OCI-LY7 (cell line): ENCODE data around the gene CMC1. TPM values are rescaled to one million over a fixed set of nuclear protein-coding genes. Genes with fewer than 3 reads are reported as not detected.

ENCODE experiments used
- BruUV-seq: library from RNA; stranded (reverse); fragments of 400-500 nt; replicated peaks from 2 replicates; lab custom pipeline; 2021; lab: Mats Ljungman, UMichigan
- CTCF ChIA-PET: fragments of 300-600 bp; sonication (Branson Sonifier 250); formaldehyde crosslinking; loops from one replicate; lab custom pipeline; 2022; ENCODE audit warnings: antibody characterized with exemption; ENCODE audit not compliant: unreplicated experiment; lab: Charles Lee
- POLR2A ChIA-PET: fragments of 300-600 bp; sonication (Branson Sonifier 250); formaldehyde crosslinking; loops from one replicate; lab custom pipeline; 2022; ENCODE audit warnings: antibody characterized with exemption; lab: Charles Lee
- DNase-seq: peaks from one replicate; pipeline ENCODE4 v3.0.0-alpha.2; 2015; ENCODE audit warnings: low spot score
- H2AFZ ChIP-seq: fragments of 200-600 bp; sonication (generic), shearing (Covaris generic); 2 replicates; pipeline ENCODE4 v1.6.1; 2014; ENCODE audit warnings: mild to moderate bottlenecking, antibody characterized with exemption, low read length, moderate library complexity
- H3K27ac ChIP-seq: fragments of 200-600 bp; sonication (generic); 2 replicates; pipeline ENCODE4 v1.5.1; 2014; ENCODE audit warnings: mixed run types, low read depth, mild to moderate bottlenecking, moderate library complexity, low read length, inconsistent platforms; ENCODE audit not compliant: poor library complexity, severe bottlenecking
- H3K36me3 ChIP-seq: fragments of 200-600 bp; sonication (generic); 2 replicates; pipeline ENCODE4 v1.6.1; 2014; ENCODE audit warnings: mild to moderate bottlenecking, antibody characterized with exemption, low read length, moderate library complexity, mixed read lengths; ENCODE audit not compliant: insufficient read depth
- H3K4me1 ChIP-seq: fragments of 200-600 bp; sonication (generic); 2 replicates; pipeline ENCODE4 v1.5.1; 2014; ENCODE audit warnings: mild to moderate bottlenecking, low read length; ENCODE audit not compliant: insufficient read depth, poor library complexity, severe bottlenecking
- H3K4me2 ChIP-seq: fragments of 200-600 bp; sonication (generic); 2 replicates; pipeline ENCODE4 v1.6.1; 2014; ENCODE audit warnings: mild to moderate bottlenecking, low read length
- H3K4me3 ChIP-seq: fragments of 200-600 bp; sonication (generic); 2 replicates; pipeline ENCODE4 v1.5.1; 2014; ENCODE audit warnings: mild to moderate bottlenecking, low read depth, low read length; ENCODE audit not compliant: poor library complexity, severe bottlenecking
- H3K79me2 ChIP-seq: fragments of 200-600 bp; sonication (generic); 2 replicates; pipeline ENCODE4 v1.6.1; 2016; ENCODE audit warnings: low read depth, mild to moderate bottlenecking, low read length, moderate library complexity, mixed read lengths; ENCODE audit not compliant: insufficient read depth
- H3K9me2 ChIP-seq: fragments of 200-600 bp; sonication (generic); 2 replicates; pipeline ENCODE4 v1.6.1; 2016; ENCODE audit warnings: mild to moderate bottlenecking, low read length, mixed read lengths; ENCODE audit not compliant: insufficient read depth
- H3K9me3 ChIP-seq: fragments of 200-600 bp; sonication (generic); 2 replicates; pipeline ENCODE4 v1.6.1; 2014; ENCODE audit warnings: mild to moderate bottlenecking, mixed run types, low read length, mixed read lengths
- H4K20me1 ChIP-seq: fragments of 200-600 bp; sonication (generic); 2 replicates; pipeline ENCODE4 v1.6.1; 2014; ENCODE audit warnings: mild to moderate bottlenecking, antibody characterized with exemption, low read length, moderate library complexity, mixed read lengths; ENCODE audit not compliant: insufficient read depth
- CTCF ChIP-seq: fragments of 200-600 bp; sonication (generic); conservative IDR thresholded peaks from 2 replicates; pipeline ENCODE4 v1.5.1; 2014; ENCODE audit warnings: mild to moderate bottlenecking, antibody characterized with exemption, low read length, moderate library complexity, mixed read lengths
- EZH2phosphoT487 ChIP-seq: fragments of 200-600 bp; sonication (generic); IDR thresholded peaks from 2 replicates; pipeline ENCODE4 v1.6.1; 2018; ENCODE audit warnings: low read depth, borderline replicate concordance, mild to moderate bottlenecking, mixed run types, antibody characterized with exemption, low read length, moderate library complexity, mixed read lengths
- intact Hi-C: fragments of 100-400 bp; cut with micrococcal nuclease; formaldehyde crosslinking; loops from one replicate; pipeline ENCODE4 v1.10.0; 2022; ENCODE audit not compliant: unreplicated experiment
- total RNA-seq, 2 experiments: library from RNA; depleted of rRNA in 1 of 2; stranded (reverse); fragments of >200 nt in 1 of 2; shearing (Covaris generic) in 1 of 2; gene quantifications; 2 replicates each; pipeline ENCODE4 v1.2.3, GENCODE V29; 2014 to 2022

The CMC1 gene
- total RNA-seq, 2 experiments from 2014 or later, result 12.1 to 26.9 TPM

- ChIA-PET POLR2A (no interaction called here), CTCF (no interaction called here)
Observed at GRCh38 chr3:28262001-28262400, 20.6 kb downstream of the CMC1 start.

GRCh38 chr3:28265641-28266040 is 24.2 kb downstream of the CMC1 start:
- peaks cover 5% of the 10 kb centered on the region for H3K4me1 ChIP-seq
- H3K4me2 ChIP-seq, result no peak overlapping the region
- H4K20me1 ChIP-seq, result no peaks in the 10 kb centered on the region
- H3K4me3 ChIP-seq, result no peak overlapping the region
- peaks cover 25% of the 10 kb centered on the region for H3K36me3 ChIP-seq
- ChIA-PET CTCF (no interaction called here), POLR2A (interaction anchor here (0.6 to 1.2 kb wide), 4 partner anchors 24 to 338 kb away, joined by 3 to 7 read pairs (median 3); partner anchors contain the start of gene CMC1)
- intact Hi-C loops, result no loop called here
- no peak overlapping the region for H2AFZ ChIP-seq
- H3K79me2 ChIP-seq, result no peaks in the 10 kb centered on the region
- TF ChIP-seq EZH2phosphoT487 (no peak), CTCF (no peak)
- H3K9me2 ChIP-seq, result 0 out of 2 replicates have a peak, but pooled peaks cover 3% of the 10 kb centered on the region
- no peak overlapping the region for H3K27ac ChIP-seq
- no peaks in the 10 kb centered on the region for H3K9me3 ChIP-seq
- no peak for DNase-seq
- no TSS peak for BruUV-seq

More at GRCh38 chr3:28262001-28262400, 20.6 kb downstream of the CMC1 start:
- TF ChIP-seq EZH2phosphoT487 (no peak), CTCF (no peak)
- Histone ChIP-seq H3K4me2 (no peak overlapping the region), H3K4me3 (no peak overlapping the region), H3K9me2 (0 out of 2 replicates have a peak, but pooled peaks cover 3% of the 10 kb centered on the region), H4K20me1 (peaks cover 7% of the 10 kb centered on the region; the same call in 1 of the 2 replicates), H3K4me1 (peaks cover 5% of the 10 kb centered on the region), H3K79me2 (peaks cover 4% of the 10 kb centered on the region; the same call in 1 of the 2 replicates), H2AFZ (no peak overlapping the region), H3K9me3 (no peaks in the 10 kb centered on the region), H3K27ac (no peak overlapping the region), H3K36me3 (peaks cover 17% of the 10 kb centered on the region)
- no TSS peak for BruUV-seq
- no peak for DNase-seq
- intact Hi-C loops, result no loop called here

GRCh38 chr3:28267984-28268849 is 26.8 kb downstream of the CMC1 start:
- H3K36me3 ChIP-seq, result peaks cover 35% of the 10 kb centered on the region
- H3K9me3 ChIP-seq, result 0 out of 2 replicates have a peak, but pooled peaks cover 11% of the 10 kb centered on the region
- H3K4me2 ChIP-seq, result no peak overlapping the region
- no TSS peak for BruUV-seq
- no peaks in the 10 kb centered on the region for H4K20me1 ChIP-seq
- no peak for DNase-seq
- intact Hi-C loops, result no loop called here
- H3K4me1 ChIP-seq, result no peaks in the 10 kb centered on the region
- H2AFZ ChIP-seq, result no peak overlapping the region
- H3K27ac ChIP-seq, result no peak overlapping the region
- H3K4me3 ChIP-seq, result no peak overlapping the region
- no peaks in the 10 kb centered on the region for H3K79me2 ChIP-seq
- ChIA-PET POLR2A (interaction anchor here (1.1 kb wide), 2 partner anchors 15 to 36 kb away, joined by 3 read pairs; no protein-coding TSS in a partner anchor), CTCF (no interaction called here)
- TF ChIP-seq CTCF (no peak), EZH2phosphoT487 (no peak)
- 0 out of 2 replicates have a peak, but pooled peaks cover 3% of the 10 kb centered on the region for H3K9me2 ChIP-seq
